Fibroblast of skin of right biceps (primary cell): ENCODE results near the gene ZNF236.
"Not testable (repeated sequence)": the region's sequence is repeated elsewhere in the genome, so short reads cannot be mapped to it uniquely, and the experiment has no call there.

Experiments
- DNase-seq: peaks from one replicate; pipeline ENCODE4 v3.0.0-alpha.2; 2013

The ZNF236 gene

DNA sequence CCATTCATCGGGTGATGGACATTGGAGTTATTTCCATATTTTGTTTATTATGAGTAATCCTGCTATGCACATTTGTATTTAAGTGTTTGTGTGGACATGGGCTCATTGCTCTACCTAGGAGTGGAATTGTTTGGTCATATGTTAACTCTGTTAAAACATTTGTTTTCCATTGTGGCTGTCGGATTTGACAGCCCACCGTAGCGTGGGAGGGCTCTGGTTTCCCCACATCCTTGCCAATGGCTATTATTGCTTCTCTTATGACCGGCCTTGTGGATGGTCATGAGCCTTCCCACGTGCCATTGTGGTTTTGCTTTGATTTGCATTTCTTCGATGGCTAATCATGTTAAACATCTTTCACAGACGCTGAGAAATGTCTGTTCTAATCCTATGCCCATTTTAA lies 92.0 kb downstream of the ZNF236 start:
- no peak for DNase-seq

DNA sequence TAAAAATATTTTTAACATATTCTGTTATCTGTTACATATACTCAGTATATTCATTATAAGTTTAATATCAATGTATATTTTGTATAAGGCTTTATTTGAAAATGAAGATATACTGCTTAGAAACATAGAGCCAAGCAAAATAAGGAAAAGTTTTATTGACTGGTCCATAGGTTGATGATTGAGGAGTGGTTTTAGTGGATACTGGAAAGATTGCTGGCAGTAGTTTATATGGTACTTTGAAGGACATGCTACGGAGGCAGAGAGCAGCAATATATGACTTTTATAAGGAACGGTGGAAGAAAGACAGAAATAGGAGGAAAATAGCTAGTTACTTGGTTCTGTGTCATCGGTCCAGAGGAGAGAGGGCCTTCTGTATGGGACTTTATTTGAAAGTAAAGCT lies 92.4 kb downstream of the ZNF236 start:
- no peak for DNase-seq

GRCh38 chr18:76915456-76915855 lies 93.1 kb downstream of the ZNF236 start:
- no peak for DNase-seq

GRCh38 chr18:76920974-76921373 lies 98.6 kb downstream of the ZNF236 start:
- no peak for DNase-seq

DNA sequence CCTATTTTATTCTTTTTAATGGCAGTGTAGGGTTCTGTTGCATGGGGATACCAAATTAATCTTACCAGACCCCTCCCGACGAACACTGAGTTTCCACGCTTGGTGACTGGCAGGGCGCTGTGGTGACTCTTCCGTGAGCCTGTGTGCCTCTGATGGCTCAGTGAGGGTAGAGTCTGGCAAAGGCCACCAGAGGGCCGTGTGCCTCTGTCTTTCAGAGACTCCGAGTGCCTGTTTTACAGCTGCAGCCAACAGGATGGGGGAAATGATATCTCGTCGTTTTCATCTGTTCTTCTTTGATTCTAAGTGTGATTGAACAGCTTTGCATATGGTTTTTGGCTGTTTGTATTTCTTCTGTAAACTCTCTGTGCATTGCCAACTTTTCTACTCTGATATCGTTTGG lies 99.8 kb downstream of the ZNF236 start:
- peak; percentile 32 for DNase-seq

GRCh38 chr18:76923485-76924085 lies 101.2 kb downstream of the ZNF236 start:
- peak; percentile 21 for DNase-seq

DNA sequence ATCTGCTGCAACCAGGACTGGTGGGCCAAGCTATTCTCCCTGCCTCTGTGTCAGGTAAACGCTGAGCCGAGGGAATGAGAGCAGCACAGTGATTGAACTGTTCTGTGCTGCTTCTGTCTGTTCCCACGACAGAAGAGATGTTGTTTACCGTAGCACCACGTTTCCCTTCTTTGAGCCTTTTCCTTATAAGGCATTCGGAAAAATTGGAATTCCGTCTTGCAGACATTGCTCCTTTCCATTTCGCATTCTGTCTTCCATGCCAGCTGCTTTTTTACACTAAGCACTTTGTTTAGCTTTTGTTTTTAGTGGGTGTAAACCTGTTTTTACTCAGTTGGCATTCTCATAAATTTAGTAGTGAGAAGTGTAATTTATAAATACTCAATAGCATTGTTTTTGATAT lies 103.1 kb downstream of the ZNF236 start:
- no peak for DNase-seq

DNA sequence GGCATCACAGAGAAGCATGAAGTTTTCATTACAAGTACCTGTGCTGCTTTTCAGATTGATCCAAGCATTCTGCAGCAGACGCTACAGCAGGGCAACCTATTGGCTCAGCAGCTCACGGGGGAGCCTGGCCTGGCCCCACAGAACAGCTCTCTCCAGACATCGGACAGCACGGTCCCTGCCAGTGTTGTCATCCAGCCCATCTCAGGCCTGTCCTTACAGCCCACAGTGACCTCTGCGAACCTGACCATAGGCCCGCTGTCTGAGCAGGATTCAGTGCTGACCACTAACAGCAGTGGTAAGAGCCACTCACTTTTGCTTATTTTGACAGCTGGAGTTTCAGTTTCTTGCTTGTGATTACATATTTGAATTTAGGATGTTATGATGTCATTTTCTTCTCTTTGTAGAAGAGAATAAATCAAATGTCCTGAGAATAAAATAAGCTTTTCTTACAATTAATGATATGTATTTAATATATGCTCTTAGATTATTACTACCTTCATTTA lies 104.9 kb downstream of the ZNF236 start:
- no peak for DNase-seq

- no peak for DNase-seq
Observed at GRCh38 chr18:76928179-76928868, 106.0 kb downstream of the ZNF236 start.

DNA sequence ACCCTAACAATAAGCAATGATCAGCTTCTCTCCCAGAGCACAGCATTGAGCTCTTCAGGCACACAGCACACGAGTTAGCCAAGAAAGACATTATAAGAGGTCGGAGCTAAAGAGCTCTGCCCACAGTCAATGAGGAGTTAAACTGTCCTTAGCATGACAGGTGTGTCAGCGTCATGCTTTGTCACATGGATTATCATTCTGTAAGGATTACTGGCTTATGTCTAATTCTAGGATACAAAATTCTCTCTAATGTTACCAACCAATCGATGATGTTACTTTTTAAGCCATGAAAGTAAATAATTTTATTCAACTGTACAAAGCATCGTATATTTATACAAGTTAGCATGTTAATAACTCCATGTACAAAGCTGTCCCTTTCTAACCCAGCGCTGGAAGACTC lies 108.8 kb downstream of the ZNF236 start:
- DNase-seq = no peak

DNA sequence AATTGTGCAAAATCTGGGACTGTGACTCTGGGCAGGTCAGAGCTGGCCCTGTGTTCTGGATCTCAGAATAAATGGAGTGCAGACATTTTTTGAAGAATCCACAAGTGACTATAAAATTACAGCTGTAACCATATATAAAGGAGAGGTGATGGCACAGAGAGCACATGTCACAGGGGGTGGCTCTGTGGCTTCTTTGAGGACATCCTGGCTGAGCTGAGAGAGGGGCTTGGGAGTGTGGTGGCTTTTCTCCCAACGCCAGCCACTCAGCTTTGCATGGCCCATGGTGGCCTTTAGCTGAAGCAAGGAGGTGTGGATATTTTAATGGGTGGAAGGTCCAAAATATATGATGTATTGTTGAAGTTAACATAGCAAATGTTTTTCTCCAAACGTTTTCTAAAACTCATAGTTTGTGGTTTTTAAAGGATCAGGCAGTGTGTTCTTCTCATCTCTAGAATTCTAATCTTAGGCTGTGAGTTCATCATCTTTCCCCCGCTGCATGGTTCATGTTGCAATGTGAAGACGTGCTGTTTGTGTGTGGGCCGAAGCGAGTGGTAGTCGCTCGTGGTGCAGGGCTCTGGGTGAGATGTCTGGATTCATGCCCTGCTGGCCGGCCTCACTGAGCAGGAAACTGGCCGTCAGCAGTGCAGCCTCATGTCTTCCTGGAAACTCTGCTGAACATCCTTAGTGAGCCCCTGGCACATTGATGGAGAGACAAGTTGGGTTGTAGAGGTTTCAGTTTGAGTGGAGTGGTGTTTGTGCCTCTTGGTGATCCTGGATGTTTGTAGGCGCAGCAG lies 109.9 kb downstream of the ZNF236 start:
- DNase-seq = peak; percentile 30

DNA sequence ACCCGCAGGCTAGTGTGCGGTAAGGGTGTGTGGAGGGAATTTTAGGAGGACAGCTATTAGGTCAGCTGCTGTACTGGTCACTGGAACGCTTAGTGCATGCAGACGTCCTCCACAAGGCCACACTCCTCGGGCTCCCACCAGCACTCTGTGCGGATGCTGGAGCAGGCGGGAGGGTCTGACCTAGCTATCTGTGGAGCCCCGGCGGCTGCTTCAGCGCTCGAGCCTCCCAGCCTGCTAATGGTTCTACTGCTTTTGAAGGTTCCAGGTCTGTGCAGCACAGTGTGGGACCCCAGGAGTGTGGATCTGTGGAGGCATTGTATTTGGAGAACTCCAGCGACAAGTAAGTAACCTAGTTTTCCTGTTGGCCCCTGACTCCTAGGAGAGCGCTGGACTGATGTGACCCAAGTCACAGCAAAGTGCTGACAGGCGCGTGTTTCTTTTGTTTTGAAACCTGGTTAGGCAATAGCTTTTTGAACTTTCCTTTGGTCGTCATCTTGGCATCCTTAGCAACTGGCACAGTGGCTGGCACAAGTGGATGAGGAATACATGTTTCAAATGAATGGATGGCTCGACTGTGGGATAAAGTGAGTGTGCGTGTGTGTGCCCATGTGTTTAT lies 113.5 kb downstream of the ZNF236 start:
- no peak for DNase-seq

- no peak for DNase-seq
Observed at GRCh38 chr18:76936877-76937276, 114.5 kb downstream of the ZNF236 start.

- DNase-seq = peak; percentile 19
Observed at GRCh38 chr18:76937597-76937996, 115.2 kb downstream of the ZNF236 start.

GRCh38 chr18:76938619-76939018 lies 116.3 kb downstream of the ZNF236 start:
- DNase-seq = no peak

DNA sequence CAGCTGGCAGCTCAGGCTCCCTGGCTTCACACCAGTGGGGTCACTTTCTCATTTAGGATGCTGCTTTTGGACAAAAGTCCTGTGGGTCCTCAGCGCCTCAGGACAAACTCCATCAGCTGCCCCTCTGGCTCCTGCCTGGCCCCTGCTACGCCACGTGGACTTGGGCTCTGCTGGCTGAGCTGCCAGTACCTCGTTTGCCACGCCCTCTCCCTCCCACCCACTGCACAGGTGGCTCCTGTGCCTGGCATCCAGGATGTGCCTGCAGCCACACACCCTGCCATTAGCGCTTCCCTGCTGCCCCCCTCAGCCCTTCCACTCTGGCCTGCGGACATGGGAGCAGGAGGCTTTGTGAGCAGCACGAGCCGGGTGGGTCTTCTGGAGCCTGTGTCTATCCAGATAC lies 118.9 kb downstream of the ZNF236 start:
- DNase-seq = no peak

DNA sequence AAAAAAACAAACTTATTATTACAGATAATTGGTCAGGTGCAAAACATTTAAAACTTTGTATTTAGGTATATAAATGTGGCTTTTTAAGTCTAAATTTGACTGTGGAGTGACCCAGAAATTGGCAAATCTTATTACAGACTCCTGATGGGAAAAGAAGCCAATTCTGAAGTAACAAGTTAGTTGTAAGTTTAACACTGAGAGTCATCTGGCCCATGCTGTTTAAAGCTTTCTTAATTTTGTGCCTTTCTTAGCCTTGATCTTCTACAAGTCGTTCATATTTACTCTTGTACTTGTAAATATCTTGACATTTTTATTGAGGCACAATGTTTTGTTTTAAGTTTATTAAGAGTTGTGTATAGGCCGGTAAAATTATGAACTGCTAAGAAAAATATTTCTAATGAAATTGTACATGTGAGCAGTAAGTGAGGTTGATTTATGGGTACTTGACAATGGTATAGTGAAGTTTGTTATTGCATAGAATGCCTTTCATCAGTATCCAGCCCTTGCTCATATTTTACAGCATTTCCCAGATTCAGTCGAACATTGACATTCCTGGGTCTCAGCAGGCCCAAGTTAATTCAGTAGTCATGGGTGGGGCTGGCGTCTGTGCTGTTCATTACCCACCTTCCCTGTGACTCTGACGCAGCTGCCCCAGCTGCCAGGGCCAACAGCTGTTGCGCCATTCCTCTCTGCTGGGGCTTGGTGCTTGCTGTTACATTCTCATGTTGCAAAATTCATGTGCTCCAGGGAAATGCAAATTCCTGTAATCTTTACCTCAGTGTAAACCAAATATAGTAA lies 121.4 kb downstream of the ZNF236 start:
- peak; percentile 51 for DNase-seq

DNA sequence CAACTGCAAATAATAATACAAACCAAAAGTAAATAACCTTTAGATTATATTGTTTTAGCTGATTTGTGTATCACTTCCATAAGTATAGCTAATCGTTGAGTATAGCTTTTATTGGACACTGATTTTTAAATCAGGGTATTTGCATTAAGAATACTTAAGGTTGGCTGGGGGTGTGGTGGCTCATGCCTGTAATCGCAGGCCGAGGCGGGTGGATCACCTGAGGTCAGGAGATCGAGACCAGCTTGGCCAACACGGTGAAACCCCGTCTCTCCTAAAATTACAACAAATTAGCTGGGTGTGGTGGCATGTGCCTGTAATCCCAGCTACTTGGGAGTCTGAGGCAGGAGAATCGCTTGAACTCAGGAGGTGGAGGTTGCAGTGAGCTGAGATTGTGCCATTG lies 122.0 kb downstream of the ZNF236 start:
- not testable (repeated sequence) for DNase-seq

DNA sequence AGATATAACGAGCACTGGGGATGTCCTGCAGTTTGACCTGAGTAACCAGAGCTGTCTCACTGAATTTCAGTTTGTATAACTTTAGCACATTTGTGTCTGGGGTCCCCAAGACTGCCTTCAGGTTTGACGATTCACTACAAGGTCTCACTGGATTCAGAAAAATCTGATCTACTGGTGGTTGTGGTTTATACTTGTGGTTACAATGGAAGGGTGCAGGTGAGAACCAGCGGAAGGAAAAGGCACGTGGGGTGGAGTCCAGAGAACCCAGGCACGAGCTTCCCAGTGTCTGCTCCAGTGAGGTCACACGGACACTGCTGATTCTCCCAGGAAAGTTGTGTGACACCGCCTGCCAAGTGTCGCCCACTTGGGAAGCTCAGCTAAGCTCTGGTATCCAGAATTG lies 126.0 kb downstream of the ZNF236 start:
- no peak for DNase-seq

GRCh38 chr18:76951456-76952247 lies 129.3 kb downstream of the ZNF236 start:
- no peak for DNase-seq

DNA sequence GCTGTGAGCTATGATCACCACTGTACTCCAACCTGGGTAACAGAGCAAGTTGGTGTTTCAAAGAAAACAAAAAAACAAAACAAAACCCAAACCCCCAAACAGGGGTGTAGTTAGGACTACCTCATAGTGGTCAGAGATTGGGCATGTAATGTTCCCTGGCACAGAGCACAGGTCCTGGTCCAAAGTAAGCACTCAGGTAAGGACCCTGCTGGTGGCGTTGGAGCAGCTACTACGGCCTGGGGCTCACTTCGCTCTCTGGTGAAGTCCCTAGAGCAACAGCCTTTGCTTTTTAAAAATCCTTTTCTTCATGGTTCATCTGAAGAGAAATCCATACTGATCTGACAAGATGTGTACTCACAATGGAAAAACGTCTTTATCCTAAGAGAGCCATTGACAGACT lies 130.4 kb downstream of the ZNF236 start:
- DNase-seq = no peak

DNA sequence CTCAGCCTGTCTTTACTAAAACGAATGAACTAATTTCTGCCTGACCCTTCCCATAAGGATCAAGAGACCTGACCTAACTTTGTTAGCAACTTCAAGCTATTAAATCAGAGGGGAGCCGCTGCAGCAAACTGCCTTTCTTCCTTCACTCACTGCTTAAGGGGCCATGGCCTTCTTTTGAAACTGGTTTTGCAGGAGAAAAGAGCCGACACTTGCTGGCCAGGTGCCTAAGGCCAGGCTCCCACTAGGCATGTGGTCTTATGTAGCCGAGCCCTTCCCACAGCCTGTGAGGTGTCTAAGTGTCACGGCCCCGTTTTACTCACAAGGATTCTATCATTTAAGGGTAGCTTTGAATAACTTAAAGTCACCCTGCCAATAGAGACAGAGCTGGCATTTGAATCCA lies 130.8 kb downstream of the ZNF236 start:
- no peak for DNase-seq
